HepG2 (cell line): ENCODE data around the gene NFKBIA. TPM values are rescaled to one million over a fixed set of nuclear protein-coding genes. Genes with fewer than 3 reads are reported as not detected.

ENCODE experiments used
- ELF1 ChIP-seq: sonication (generic); formaldehyde crosslinking; IDR thresholded peaks from 2 replicates; pipeline ENCODE4 v1.4.0; 2020; ENCODE audit warnings: missing genetic modification reagents
- FOSL2 ChIP-seq: sonication (generic); formaldehyde crosslinking; IDR thresholded peaks from 2 replicates; pipeline ENCODE4 v1.4.0; 2020; ENCODE audit warnings: missing genetic modification reagents
- IRF9 ChIP-seq: sonication (generic); formaldehyde crosslinking; IDR thresholded peaks from 2 replicates; pipeline ENCODE4 v1.8.0; 2022; ENCODE audit warnings: missing genetic modification reagents, mild to moderate bottlenecking, borderline replicate concordance
- JUN ChIP-seq: sonication (generic); formaldehyde crosslinking; IDR thresholded peaks from 2 replicates; pipeline ENCODE4 v1.4.0; 2020; ENCODE audit warnings: mild to moderate bottlenecking, missing genetic modification reagents
- SCMH1 ChIP-seq: sonication (generic); formaldehyde crosslinking; IDR thresholded peaks from 2 replicates; pipeline ENCODE4 v1.9.0; 2021; ENCODE audit warnings: missing genetic modification reagents, mild to moderate bottlenecking, borderline replicate concordance
- TBL1XR1 ChIP-seq: fragments of 150-350 bp; IDR thresholded peaks from 2 replicates; pipeline ENCODE4 v1.6.1; 2014; ENCODE audit warnings: borderline replicate concordance, low read length; ENCODE audit not compliant: partially characterized antibody
- ZBTB14 ChIP-seq: sonication (generic); formaldehyde crosslinking; IDR thresholded peaks from 2 replicates; pipeline ENCODE4 v1.4.0; 2020; ENCODE audit warnings: missing genetic modification reagents
- ZBTB43 ChIP-seq: sonication (generic); formaldehyde crosslinking; conservative IDR thresholded peaks from 2 replicates; pipeline ENCODE4 v1.4.0; 2020; ENCODE audit warnings: missing genetic modification reagents
- ZNF318 ChIP-seq: sonication (generic); formaldehyde crosslinking; IDR thresholded peaks from 2 replicates; pipeline ENCODE4 v1.4.0; 2020; ENCODE audit warnings: mild to moderate bottlenecking, missing genetic modification reagents
- ZNF550 ChIP-seq: sonication (generic); formaldehyde crosslinking; IDR thresholded peaks from 2 replicates; pipeline ENCODE4 v1.4.0; 2020; ENCODE audit warnings: mild to moderate bottlenecking, missing genetic modification reagents, borderline replicate concordance
- ZNF556 ChIP-seq: sonication (generic); formaldehyde crosslinking; IDR thresholded peaks from 2 replicates; pipeline ENCODE4 v1.4.0; 2020; ENCODE audit warnings: mild to moderate bottlenecking, missing genetic modification reagents, borderline replicate concordance
- ZNF605 ChIP-seq: sonication (generic); formaldehyde crosslinking; IDR thresholded peaks from 2 replicates; pipeline ENCODE4 v1.8.0; 2022; ENCODE audit warnings: mild to moderate bottlenecking, missing genetic modification reagents
- ZNF703 ChIP-seq: sonication (generic); formaldehyde crosslinking; IDR thresholded peaks from 2 replicates; pipeline ENCODE4 v1.5.1; 2020; ENCODE audit warnings: missing genetic modification reagents, mild to moderate bottlenecking, moderate library complexity, borderline replicate concordance
- ZSCAN5A ChIP-seq: sonication (generic); formaldehyde crosslinking; IDR thresholded peaks from 2 replicates; pipeline ENCODE4 v1.8.0; 2022; ENCODE audit warnings: mild to moderate bottlenecking, missing genetic modification reagents, borderline replicate concordance
- polyA plus RNA-seq, 8 experiments: library from polyadenylated mRNA; depleted of rRNA in 3 of 8; stranded (reverse) in 7 of 8; unstranded in 1 of 8; fragments of >200 nt; fragmentation: Illumina TruSeq in 4 of 8; extraction: Trizol in 4 of 8; gene quantifications; 2 replicates each; pipeline versions ENCODE4 v1.2.1 to v1.2.3, GENCODE V29; 2011 to 2016; ENCODE audit warnings: low read depth in 4 of 8, missing spikeins in 1 of 8, mixed read lengths in 1 of 8; ENCODE audit not compliant: insufficient read depth in 1 of 8
- total RNA-seq, 5 experiments: library from RNA; depleted of rRNA; stranded (reverse); fragments of >200 nt; fragmentation: Illumina TruSeq; extraction: Trizol; gene quantifications; 2 replicates each; pipeline ENCODE4 v1.2.3, GENCODE V29; 2016; ENCODE audit warnings: low read depth in 1 of 5

The NFKBIA gene
- total and polyA plus RNA-seq, 2 of the 13 experiments (the other 11 are each of a cell fraction or from before 2014, with no cell fraction given), result 197 to 319 TPM

GRCh38 chr14:35385042-35385839 is 19.3 kb downstream of the NFKBIA start (continued):
- TF ChIP-seq ZNF556 (CRISPR knock-in tag), result peak; percentile 91
- TF ChIP-seq ZBTB43, result peak; percentile 6; the same call in 1 of the 2 replicates
- TF ChIP-seq ZSCAN5A (CRISPR knock-in tag), result 0 out of 2 replicates have a peak, but pooled peaks have one; percentile 25
- peak; percentile 47; the same call in 1 of the 2 replicates for TF ChIP-seq ZNF318
- TF ChIP-seq JUN (CRISPR knock-in tag), result peak; percentile 14; the same call in 1 of the 2 replicates
- TF ChIP-seq FOSL2 (CRISPR knock-in tag), result no peak
- peak; percentile 68 for TF ChIP-seq ZNF605 (CRISPR knock-in tag)
- TF ChIP-seq SCMH1 (CRISPR knock-in tag), result no peak
- TF ChIP-seq IRF9 (CRISPR knock-in tag), result peak; percentile 80
- no peak for TF ChIP-seq TBL1XR1
- peak; percentile 15; the same call in 1 of the 2 replicates for TF ChIP-seq ZNF703 (CRISPR knock-in tag)
- no peak for TF ChIP-seq ZBTB14 (CRISPR knock-in tag)
- no peak for TF ChIP-seq ELF1 (CRISPR knock-in tag)
- TF ChIP-seq ZNF550 (CRISPR knock-in tag), result peak; percentile 96
